Skin of body (tissue), 2 donors: ENCODE measurements around the gene KRT6B. TPM values are rescaled to one million over a fixed set of nuclear protein-coding genes. Genes with fewer than 3 reads are reported as not detected.
A peak's percentile ranks its signal among the peaks of the same experiment; 100 is the strongest.

Source experiments
- DNase-seq: peaks from one replicate; lab custom pipeline; 2025; lab: John Stamatoyannopoulos, UW
- total RNA-seq: library from RNA; depleted of rRNA; stranded (reverse); fragments of >200 nt; gene quantifications from one replicate; pipeline ENCODE4 v1.2.3, GENCODE V29; 2014

The KRT6B gene
- total RNA-seq, 1 donor from 2014 or later, result 204 TPM

GRCh38 chr12:52436828-52437474 is 15.0 kb downstream of the KRT6B start:
- no peak for DNase-seq

- no peak for DNase-seq
These were observed 15.7 kb downstream of the KRT6B start for GRCh38 chr12:52436000-52436827.

GRCh38 chr12:52435659-52435999 is 16.3 kb downstream of the KRT6B start:
- no peak for DNase-seq

GRCh38 chr12:52434760-52435530 is 17.0 kb downstream of the KRT6B start:
- no peak for DNase-seq

- DNase-seq, result no peak
These were observed 17.7 kb downstream of the KRT6B start, which contains the start of gene KRT75 for GRCh38 chr12:52434081-52434733. TSS of gene KRT75 (minus strand) at chr12:52434371. CDS start at chr12:52434304, 67 bp downstream.

GRCh38 chr12:52433501-52434080 is 18.4 kb downstream of the KRT6B start:
- DNase-seq, result no peak

GRCh38 chr12:52432559-52433207 is 19.3 kb downstream of the KRT6B start:
- no peak for DNase-seq

- no peak for DNase-seq
These were observed 23.8 kb downstream of the KRT6B start for GRCh38 chr12:52428121-52428520.

- DNase-seq, result no peak
These were observed 24.9 kb downstream of the KRT6B start for GRCh38 chr12:52427083-52427482.

- DNase-seq, result no peak
These were observed 25.9 kb downstream of the KRT6B start for GRCh38 chr12:52426034-52426433.

- no peak for DNase-seq
These were observed 26.5 kb downstream of the KRT6B start for GRCh38 chr12:52425466-52425865.

- no peak for DNase-seq
These were observed 28.1 kb downstream of the KRT6B start for GRCh38 chr12:52423661-52424500.

GRCh38 chr12:52423035-52423434 is 28.9 kb downstream of the KRT6B start:
- no peak for DNase-seq

- no peak for DNase-seq
These were observed 32.3 kb downstream of the KRT6B start for GRCh38 chr12:52419656-52420055.

- DNase-seq, result no peak
These were observed 33.3 kb downstream of the KRT6B start for GRCh38 chr12:52418576-52419110.

GRCh38 chr12:52417740-52418139 is 34.2 kb downstream of the KRT6B start:
- no peak for DNase-seq

- no peak for DNase-seq
These were observed 35.2 kb downstream of the KRT6B start for GRCh38 chr12:52416795-52417194.

GRCh38 chr12:52415870-52416750 is 35.8 kb downstream of the KRT6B start:
- DNase-seq, result peak; percentile 42
